Panc1 (cell line): ENCODE results near the gene ECI1. TPM values are rescaled to one million over a fixed set of nuclear protein-coding genes. Genes with fewer than 3 reads are reported as not detected.
A peak's percentile ranks its signal among the peaks of the same experiment; 100 is the strongest.

Experiments used
- ATAC-seq: fragments of 200-7000 bp; cut with Tn5 transposase; 2 replicates; pipeline ENCODE4 v1.9.1; 2020; ENCODE audit warnings: mild to moderate bottlenecking, moderate library complexity
- BruUV-seq: library from RNA; stranded (reverse); fragments of 400-500 nt; replicated peaks from 2 replicates; lab custom pipeline; 2021; lab: Mats Ljungman, UMichigan
- CTCF ChIA-PET: fragments of 300-600 bp; sonication (Branson Sonifier 250); formaldehyde crosslinking; loops from one replicate; lab custom pipeline; 2022; ENCODE audit warnings: antibody characterized with exemption; lab: Charles Lee
- POLR2A ChIA-PET: fragments of 300-600 bp; sonication (Branson Sonifier 250); formaldehyde crosslinking; loops from one replicate; lab custom pipeline; 2022; ENCODE audit warnings: antibody characterized with exemption; lab: Charles Lee
- DNase-seq: peaks from one replicate; pipeline ENCODE4 v3.0.0-alpha.2; 2010; ENCODE audit warnings: low read depth, low spot score
- H3K27ac ChIP-seq: 2 replicates; pipeline ENCODE4 v1.5.1; 2011; ENCODE audit warnings: mild to moderate bottlenecking, low read length, inconsistent platforms
- H3K27me3 ChIP-seq: fragments of 200-500 bp; sonication (Bioruptor generic); 2 replicates; pipeline ENCODE4 v1.6.0; 2014; ENCODE audit warnings: low read length, inconsistent platforms; ENCODE audit not compliant: control insufficient read depth, insufficient read depth
- H3K36me3 ChIP-seq: fragments of 200-500 bp; sonication (Bioruptor generic); 2 replicates; pipeline ENCODE4 v1.5.1; 2014; ENCODE audit warnings: inconsistent platforms, mild to moderate bottlenecking, low read length, moderate library complexity; ENCODE audit not compliant: control insufficient read depth, insufficient read depth
- H3K4me1 ChIP-seq: 2 replicates; pipeline ENCODE4 v1.5.1; 2011; ENCODE audit warnings: inconsistent platforms, mild to moderate bottlenecking, low read length, moderate library complexity; ENCODE audit not compliant: control insufficient read depth, insufficient read depth
- H3K4me3 ChIP-seq, 2 experiments: 2 replicates each; pipeline ENCODE4 v1.5.1; 2011 to 2012; ENCODE audit warnings: low read depth in 2 of 2, low read length in 2 of 2, mild to moderate bottlenecking in 2 of 2, inconsistent platforms in 1 of 2, moderate library complexity in 1 of 2
- H3K9me3 ChIP-seq: fragments of 200-500 bp; sonication (Bioruptor generic); 2 replicates; pipeline ENCODE4 v1.5.1; 2014; ENCODE audit warnings: low read depth, mild to moderate bottlenecking, inconsistent platforms, low read length, moderate library complexity; ENCODE audit not compliant: control insufficient read depth, insufficient read depth
- POLR2AphosphoS5 ChIP-seq: IDR thresholded peaks from 2 replicates; pipeline ENCODE4 v1.6.1; 2012; ENCODE audit warnings: mild to moderate bottlenecking, low read depth, low read length, moderate library complexity
- SIN3A ChIP-seq: IDR thresholded peaks from 2 replicates; pipeline ENCODE4 v1.6.1; 2012; ENCODE audit warnings: low read depth, mild to moderate bottlenecking, low read length, moderate library complexity, borderline replicate concordance; ENCODE audit not compliant: insufficient read depth
- TCF7L2 ChIP-seq: IDR thresholded peaks from 2 replicates; pipeline ENCODE4 v1.6.1; 2011; ENCODE audit warnings: mild to moderate bottlenecking, low read depth, low read length, inconsistent platforms
- in situ Hi-C: cut with HindIII; loops from 2 replicates; pipeline ENCODE4 v1.10.0; 2016; ENCODE audit warnings: low sequenced_read_pairs, low pct_unique_long_range_greater_than_20kb
- intact Hi-C: fragments of 100-400 bp; cut with micrococcal nuclease; formaldehyde crosslinking; loops from one replicate; pipeline ENCODE4 v1.10.0; 2022; ENCODE audit not compliant: unreplicated experiment
- total RNA-seq: library from RNA; stranded (reverse); gene quantifications from one replicate; pipeline ENCODE4 v1.2.1, GENCODE V29; 2021; ENCODE audit not compliant: unreplicated experiment
- TF ChIP-seq, protein P1 (sequence below): fragments of 450-650 bp; IDR thresholded peaks from 2 replicates; pipeline ENCODE4 v1.5.1; 2017; ENCODE audit warnings: mild to moderate bottlenecking
- TF ChIP-seq, protein P2 (sequence below), 2 experiments: IDR thresholded peaks; 2 replicates each; pipeline ENCODE4 v1.6.1; 2011 to 2012; ENCODE audit warnings: low read depth in 2 of 2, control low read depth in 1 of 2, low read length in 1 of 2, mild to moderate bottlenecking in 1 of 2, moderate library complexity in 1 of 2; ENCODE audit not compliant: insufficient read depth in 1 of 2

The ECI1 gene
- total RNA-seq, 1 experiment from 2014 or later = 117 TPM

DNA sequence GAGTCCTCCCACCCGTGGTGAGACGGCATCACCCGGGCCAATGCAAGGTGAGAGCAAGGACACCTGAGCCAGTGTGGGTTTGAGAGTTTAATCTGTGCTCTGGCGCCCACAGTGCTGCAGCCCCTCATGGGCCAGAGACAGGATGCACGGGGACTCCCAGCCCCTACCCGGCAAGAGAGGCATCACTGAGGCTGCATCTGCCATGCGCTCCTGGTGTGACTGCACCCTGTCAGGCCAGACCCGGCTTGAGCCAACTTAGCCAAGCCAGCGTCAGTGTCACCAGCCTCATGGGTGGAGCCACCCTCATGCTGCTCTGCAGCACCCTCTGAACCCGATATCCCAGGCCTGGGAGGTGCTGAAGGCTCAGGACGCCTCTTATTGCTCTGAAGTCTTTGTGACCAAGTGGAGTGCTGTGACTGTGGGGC lies 39.5 kb downstream of the ECI1 start:
- Histone ChIP-seq H3K27me3 (no peaks in the 10 kb centered on the region), H3K27ac (peak overlapping the region; percentile 86), H3K4me1 (peaks cover 30% of the 10 kb centered on the region), H3K9me3 (no peaks in the 10 kb centered on the region), H3K4me3 (peak overlapping the region in 1 of 2 experiments; percentile 83; a peak in 1 of 4 replicates), H3K36me3 (peaks cover 3% of the 10 kb centered on the region; the same call in 1 of the 2 replicates)
- BruUV-seq = no TSS peak
- ATAC-seq (peak; percentile 5; the same call in 1 of the 2 replicates), DNase-seq (no peak)
- intact Hi-C loops (no loop called here), in situ Hi-C loops (no loop called here)
- ChIA-PET CTCF (no interaction called here), POLR2A (interaction anchor here (0.6 to 0.7 kb wide), 2 partner anchors 60 to 373 kb away, joined by 3 to 25 read pairs; no protein-coding TSS in a partner anchor)
- TF ChIP-seq SIN3A = no peak
- no peak for TF ChIP-seq POLR2AphosphoS5
- TF ChIP-seq TCF7L2 = no peak
- TF ChIP-seq, protein P1, sequence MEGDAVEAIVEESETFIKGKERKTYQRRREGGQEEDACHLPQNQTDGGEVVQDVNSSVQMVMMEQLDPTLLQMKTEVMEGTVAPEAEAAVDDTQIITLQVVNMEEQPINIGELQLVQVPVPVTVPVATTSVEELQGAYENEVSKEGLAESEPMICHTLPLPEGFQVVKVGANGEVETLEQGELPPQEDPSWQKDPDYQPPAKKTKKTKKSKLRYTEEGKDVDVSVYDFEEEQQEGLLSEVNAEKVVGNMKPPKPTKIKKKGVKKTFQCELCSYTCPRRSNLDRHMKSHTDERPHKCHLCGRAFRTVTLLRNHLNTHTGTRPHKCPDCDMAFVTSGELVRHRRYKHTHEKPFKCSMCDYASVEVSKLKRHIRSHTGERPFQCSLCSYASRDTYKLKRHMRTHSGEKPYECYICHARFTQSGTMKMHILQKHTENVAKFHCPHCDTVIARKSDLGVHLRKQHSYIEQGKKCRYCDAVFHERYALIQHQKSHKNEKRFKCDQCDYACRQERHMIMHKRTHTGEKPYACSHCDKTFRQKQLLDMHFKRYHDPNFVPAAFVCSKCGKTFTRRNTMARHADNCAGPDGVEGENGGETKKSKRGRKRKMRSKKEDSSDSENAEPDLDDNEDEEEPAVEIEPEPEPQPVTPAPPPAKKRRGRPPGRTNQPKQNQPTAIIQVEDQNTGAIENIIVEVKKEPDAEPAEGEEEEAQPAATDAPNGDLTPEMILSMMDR = no peak
- TF ChIP-seq, protein P2, sequence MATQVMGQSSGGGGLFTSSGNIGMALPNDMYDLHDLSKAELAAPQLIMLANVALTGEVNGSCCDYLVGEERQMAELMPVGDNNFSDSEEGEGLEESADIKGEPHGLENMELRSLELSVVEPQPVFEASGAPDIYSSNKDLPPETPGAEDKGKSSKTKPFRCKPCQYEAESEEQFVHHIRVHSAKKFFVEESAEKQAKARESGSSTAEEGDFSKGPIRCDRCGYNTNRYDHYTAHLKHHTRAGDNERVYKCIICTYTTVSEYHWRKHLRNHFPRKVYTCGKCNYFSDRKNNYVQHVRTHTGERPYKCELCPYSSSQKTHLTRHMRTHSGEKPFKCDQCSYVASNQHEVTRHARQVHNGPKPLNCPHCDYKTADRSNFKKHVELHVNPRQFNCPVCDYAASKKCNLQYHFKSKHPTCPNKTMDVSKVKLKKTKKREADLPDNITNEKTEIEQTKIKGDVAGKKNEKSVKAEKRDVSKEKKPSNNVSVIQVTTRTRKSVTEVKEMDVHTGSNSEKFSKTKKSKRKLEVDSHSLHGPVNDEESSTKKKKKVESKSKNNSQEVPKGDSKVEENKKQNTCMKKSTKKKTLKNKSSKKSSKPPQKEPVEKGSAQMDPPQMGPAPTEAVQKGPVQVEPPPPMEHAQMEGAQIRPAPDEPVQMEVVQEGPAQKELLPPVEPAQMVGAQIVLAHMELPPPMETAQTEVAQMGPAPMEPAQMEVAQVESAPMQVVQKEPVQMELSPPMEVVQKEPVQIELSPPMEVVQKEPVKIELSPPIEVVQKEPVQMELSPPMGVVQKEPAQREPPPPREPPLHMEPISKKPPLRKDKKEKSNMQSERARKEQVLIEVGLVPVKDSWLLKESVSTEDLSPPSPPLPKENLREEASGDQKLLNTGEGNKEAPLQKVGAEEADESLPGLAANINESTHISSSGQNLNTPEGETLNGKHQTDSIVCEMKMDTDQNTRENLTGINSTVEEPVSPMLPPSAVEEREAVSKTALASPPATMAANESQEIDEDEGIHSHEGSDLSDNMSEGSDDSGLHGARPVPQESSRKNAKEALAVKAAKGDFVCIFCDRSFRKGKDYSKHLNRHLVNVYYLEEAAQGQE (IDR thresholded peaks at IDR 0.05; ENCODE audit: insufficient read depth in 1 of 2, low read depth in 2 of 2, low read length in 1 of 2) = no peak

DNA sequence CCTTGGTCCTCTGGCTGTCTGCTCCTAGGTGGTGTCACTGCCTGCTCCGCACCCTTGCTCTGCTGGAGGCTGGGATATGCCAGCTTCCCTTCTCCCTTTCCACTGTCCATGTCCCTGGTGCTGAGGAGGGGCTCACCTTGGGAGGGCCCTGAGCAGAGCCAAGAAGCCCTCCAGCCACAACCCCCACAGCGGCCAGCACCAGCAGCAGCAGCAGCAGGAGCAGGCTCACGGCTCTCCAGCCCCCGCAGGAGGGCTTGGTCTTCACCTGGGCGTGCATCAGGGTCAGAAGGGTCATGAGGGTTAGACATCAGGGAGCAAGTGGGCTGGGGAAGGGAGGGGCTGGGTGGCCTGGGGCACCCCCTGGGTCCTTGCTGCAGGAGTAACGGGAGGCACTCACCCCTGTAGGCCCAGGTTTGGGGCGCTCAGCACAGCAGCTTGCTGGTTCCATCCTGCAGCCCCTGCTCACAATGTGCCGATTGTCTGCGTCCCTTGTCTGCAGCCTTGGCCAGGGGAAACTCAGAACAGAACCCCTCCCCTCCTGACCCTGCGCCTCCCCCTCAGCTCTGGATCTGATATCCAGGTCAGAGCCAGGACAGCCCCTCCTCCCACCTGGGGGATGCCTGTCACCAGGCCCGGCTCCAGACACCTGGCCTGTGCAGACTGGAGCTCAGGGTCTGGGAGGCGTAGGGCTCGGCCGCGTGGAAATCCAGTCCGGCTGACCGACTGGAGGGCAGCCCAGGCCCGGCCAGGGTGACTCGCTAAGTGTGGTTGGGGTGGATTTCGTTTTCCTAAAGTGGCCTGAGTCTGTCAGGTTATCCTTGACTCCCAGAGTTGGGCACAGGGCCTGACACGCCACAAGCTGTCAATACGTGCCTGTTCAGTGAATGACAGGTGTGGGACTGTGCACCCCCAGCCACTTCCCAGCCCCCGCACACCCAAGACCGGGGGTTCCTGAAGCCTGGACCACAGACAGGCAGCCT lies 40.7 kb downstream of the ECI1 start, which contains the start of gene BRICD5:
TSS of gene BRICD5 (minus strand) at position 478 of the 980 bp plus-strand sequence. CDS start at position 448, 30 bp downstream.
- Histone ChIP-seq H3K27ac (peak within 1 kb of the TSS; percentile 48), H3K27me3 (no peaks in the 10 kb centered on the region), H3K9me3 (no peaks in the 10 kb centered on the region), H3K4me3 (no peak within 1 kb of the TSS), H3K36me3 (peaks cover 3% of the 10 kb centered on the region; the same call in 1 of the 2 replicates), H3K4me1 (peaks cover 32% of the 10 kb centered on the region)
- BruUV-seq = no TSS peak
- POLR2A ChIA-PET = interaction anchor here (0.6 to 0.7 kb wide), 3 partner anchors 15 to 372 kb away, joined by 3 to 14 read pairs (median 7); no protein-coding TSS in a partner anchor
- ATAC-seq = peak; percentile 0; the same call in 1 of the 2 replicates
- no peak for DNase-seq
- in situ Hi-C loops = no loop called here
- CTCF ChIA-PET = no interaction called here
- intact Hi-C loops = no loop called here
- TF ChIP-seq, protein P2 (IDR thresholded peaks at IDR 0.05; ENCODE audit: insufficient read depth in 1 of 2, low read depth in 2 of 2, low read length in 1 of 2) = no peak
- TF ChIP-seq POLR2AphosphoS5 = peak; percentile 36; the same call in 1 of the 2 replicates
